ENCODE data around the gene POC1A. TPM values are rescaled to one million over a fixed set of nuclear protein-coding genes. Genes with fewer than 3 reads are reported as not detected.

The POC1A gene
- total RNA-seq, 6 donors from 2014 or later, result 1.0 to 4.2 (median 2.8) TPM

GRCh38 chr3:52102934-52103333 lies 51.3 kb downstream of the POC1A start:
- Histone ChIP-seq H3K4me3 (no peak overlapping the region), H3K36me3 (no peaks in the 10 kb centered on the region), H3K27ac (no peak overlapping the region), H3K4me1 (peaks cover 0 to 11% (median 9%) of the 10 kb centered on the region in 4 donors), H3K9me3 (peaks cover 0 to 6% (median 0%) of the 10 kb centered on the region in 4 donors), H3K27me3 (no peaks in the 10 kb centered on the region)
- ATAC-seq (ENCODE audit: low FRiP score in 2 of 2) (no peak), DNase-seq (no peak)
- TF ChIP-seq EP300 (IDR thresholded peaks at IDR 0.05) (no peak), POLR2AphosphoS5 (IDR thresholded peaks at IDR 0.05) (no peak), POLR2A (IDR thresholded peaks at IDR 0.05) (no peak), CTCF (IDR thresholded peaks at IDR 0.05) (no peak)
- 97 to 100% methylated on average over 4 of the region's 4 CpGs for WGBS, 2 donors

DNA sequence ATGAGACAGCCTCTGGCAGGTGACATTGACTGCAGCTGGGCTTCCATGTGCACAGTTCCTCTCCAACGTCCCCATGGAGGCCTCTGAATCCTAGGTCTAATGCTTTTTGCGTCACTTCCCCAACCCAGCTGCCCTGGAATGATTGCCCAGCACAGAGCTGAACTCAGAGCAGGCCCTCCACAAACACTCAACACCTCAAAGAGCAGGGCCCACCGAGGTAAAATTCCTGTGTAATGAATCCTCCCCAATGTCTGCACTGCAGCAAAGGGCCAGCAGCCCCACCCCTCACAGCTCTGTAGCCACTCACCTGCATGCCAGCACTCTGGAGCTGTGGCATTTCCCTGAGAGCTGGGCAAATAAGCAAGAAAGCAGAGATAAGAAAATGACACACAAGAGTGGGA lies 55.2 kb downstream of the POC1A start:
- DNase-seq, result peak in 1 of 2 donors; percentile 81
- WGBS, 2 donors, result 54% methylated on average over 3 of the region's 3 CpGs; no CpG with 5 or more reads in 1 of the 2 donors
- H3K36me3 ChIP-seq, result no peaks in the 10 kb centered on the region
- peak; percentile 55 to 90 for ATAC-seq (ENCODE audit: low FRiP score in 2 of 2)
- no peak overlapping the region for H3K4me3 ChIP-seq
- peaks cover 0 to 6% (median 0%) of the 10 kb centered on the region in 4 donors for H3K9me3 ChIP-seq
- peak overlapping the region; percentile 55 to 70 (median 64) for H3K27ac ChIP-seq
- no peaks in the 10 kb centered on the region for H3K27me3 ChIP-seq
- peaks cover 0 to 11% (median 9%) of the 10 kb centered on the region in 4 donors for H3K4me1 ChIP-seq
- TF ChIP-seq CTCF (IDR thresholded peaks at IDR 0.05) (no peak), EP300 (IDR thresholded peaks at IDR 0.05) (peak in 1 of 4 donors; percentile 33), POLR2A (IDR thresholded peaks at IDR 0.05) (no peak), POLR2AphosphoS5 (IDR thresholded peaks at IDR 0.05) (peak; percentile 42 to 53)

- DNase-seq (no peak), ATAC-seq (ENCODE audit: low FRiP score in 2 of 2) (peak in 1 of 2 donors; percentile 49)
- no peak for TF ChIP-seq POLR2AphosphoS5 (IDR thresholded peaks at IDR 0.05)
- 83 to 85% methylated on average over 2 of the region's 2 CpGs for WGBS, 2 donors
- Histone ChIP-seq H3K27me3 (no peaks in the 10 kb centered on the region), H3K36me3 (no peaks in the 10 kb centered on the region), H3K4me3 (no peak overlapping the region), H3K4me1 (peaks cover 0 to 11% (median 9%) of the 10 kb centered on the region in 4 donors), H3K9me3 (peaks cover 0 to 6% (median 0%) of the 10 kb centered on the region in 4 donors), H3K27ac (peak overlapping the region; percentile 55 to 70 (median 64))
Measured at GRCh38 chr3:52097851-52098507, 56.2 kb downstream of the POC1A start.

GRCh38 chr3:52095990-52096775 lies 58.0 kb downstream of the POC1A start:
- H3K4me3 ChIP-seq, result no peak overlapping the region
- ATAC-seq (ENCODE audit: low FRiP score in 2 of 2), result no peak
- peaks cover 6 to 11% (median 10%) of the 10 kb centered on the region in 4 donors for H3K4me1 ChIP-seq
- WGBS, 2 donors, result 93 to 97% methylated on average over 6 to 8 of the region's 8 CpGs
- TF ChIP-seq EP300 (IDR thresholded peaks at IDR 0.05) (no peak), POLR2AphosphoS5 (IDR thresholded peaks at IDR 0.05) (peak in 1 of 2 donors; percentile 32), POLR2A (IDR thresholded peaks at IDR 0.05) (no peak), CTCF (IDR thresholded peaks at IDR 0.05) (no peak)
- peak overlapping the region in 1 of 4 donors; percentile 1 for H3K27ac ChIP-seq
- H3K36me3 ChIP-seq, result no peaks in the 10 kb centered on the region
- DNase-seq, result no peak
- peaks cover 0 to 4% (median 0%) of the 10 kb centered on the region in 4 donors for H3K9me3 ChIP-seq
- H3K27me3 ChIP-seq, result no peaks in the 10 kb centered on the region

All from upper lobe of left lung (tissue), 6 donors.